ENCODE results near the gene TMEM238L.

TMEM238L gene

GRCh38 chr17:10821770-10822169 is 17.9 kb upstream of the TMEM238L start:
- TF ChIP-seq CTCF (IDR thresholded peaks at IDR 0.05; ENCODE audit: insufficient read depth, low read depth, low read length, missing control alignments), result no peak
- no peak for DNase-seq (ENCODE audit: low read depth)
- H3K4me3 ChIP-seq (ENCODE audit: low read depth, low read length), result no peak overlapping the region

- no peak for DNase-seq (ENCODE audit: low read depth)
- H3K4me3 ChIP-seq (ENCODE audit: low read depth, low read length), result no peak overlapping the region
- no peak for TF ChIP-seq CTCF (IDR thresholded peaks at IDR 0.05; ENCODE audit: insufficient read depth, low read depth, low read length, missing control alignments)
Measured at GRCh38 chr17:10821054-10821453, 17.2 kb upstream of the TMEM238L start.

- no peak for TF ChIP-seq CTCF (IDR thresholded peaks at IDR 0.05; ENCODE audit: insufficient read depth, low read depth, low read length, missing control alignments)
- DNase-seq (ENCODE audit: low read depth), result no peak
- H3K4me3 ChIP-seq (ENCODE audit: low read depth, low read length), result no peak overlapping the region
Measured at GRCh38 chr17:10815319-10815718, 11.4 kb upstream of the TMEM238L start.

- no peak for TF ChIP-seq CTCF (IDR thresholded peaks at IDR 0.05; ENCODE audit: insufficient read depth, low read depth, low read length, missing control alignments)
- no peak for DNase-seq (ENCODE audit: low read depth)
- no peak overlapping the region for H3K4me3 ChIP-seq (ENCODE audit: low read depth, low read length)
Measured at GRCh38 chr17:10814075-10814474, 10.2 kb upstream of the TMEM238L start.

- no peak for TF ChIP-seq CTCF (IDR thresholded peaks at IDR 0.05; ENCODE audit: insufficient read depth, low read depth, low read length, missing control alignments)
- DNase-seq (ENCODE audit: low read depth), result no peak
- H3K4me3 ChIP-seq (ENCODE audit: low read depth, low read length), result no peak overlapping the region
Measured at GRCh38 chr17:10812674-10813073, 8.8 kb upstream of the TMEM238L start.

GRCh38 chr17:10809605-10810004 is 5.7 kb upstream of the TMEM238L start:
- TF ChIP-seq CTCF (IDR thresholded peaks at IDR 0.05; ENCODE audit: insufficient read depth, low read depth, low read length, missing control alignments), result no peak
- H3K4me3 ChIP-seq (ENCODE audit: low read depth, low read length), result no peak overlapping the region
- no peak for DNase-seq (ENCODE audit: low read depth)

- TF ChIP-seq CTCF (IDR thresholded peaks at IDR 0.05; ENCODE audit: insufficient read depth, low read depth, low read length, missing control alignments), result no peak
- DNase-seq (ENCODE audit: low read depth), result no peak
- H3K4me3 ChIP-seq (ENCODE audit: low read depth, low read length), result no peak overlapping the region
Measured at GRCh38 chr17:10807704-10808128, 3.8 kb upstream of the TMEM238L start.

Data from GM12865 (cell line).